Stimulated activated CD8-positive, alpha-beta memory T cell treated with anti-CD3 and anti-CD28 coated beads, Interleukin-2, amount 100 ng/mL, for 1 hour (primary cell): ENCODE results near the gene MGME1.
"Not testable (repeated sequence)": the region's sequence is repeated elsewhere in the genome, so short reads cannot be mapped to it uniquely, and the experiment has no call there.

ENCODE experiments used
- DNase-seq, 2 donors: peaks; one replicate each; pipeline ENCODE4 v3.0.0-alpha.2; 2020; ENCODE audit warnings: low read depth in 2 of 2

Gene MGME1

GRCh38 chr20:17960400-17960885 lies 8.4 kb upstream of the MGME1 start:
- DNase-seq = not testable (repeated sequence)

- DNase-seq = no peak
Observed at GRCh38 chr20:17960927-17961586, 7.8 kb upstream of the MGME1 start.

- no peak for DNase-seq
Observed at GRCh38 chr20:17961587-17961940, 7.3 kb upstream of the MGME1 start.

DNA sequence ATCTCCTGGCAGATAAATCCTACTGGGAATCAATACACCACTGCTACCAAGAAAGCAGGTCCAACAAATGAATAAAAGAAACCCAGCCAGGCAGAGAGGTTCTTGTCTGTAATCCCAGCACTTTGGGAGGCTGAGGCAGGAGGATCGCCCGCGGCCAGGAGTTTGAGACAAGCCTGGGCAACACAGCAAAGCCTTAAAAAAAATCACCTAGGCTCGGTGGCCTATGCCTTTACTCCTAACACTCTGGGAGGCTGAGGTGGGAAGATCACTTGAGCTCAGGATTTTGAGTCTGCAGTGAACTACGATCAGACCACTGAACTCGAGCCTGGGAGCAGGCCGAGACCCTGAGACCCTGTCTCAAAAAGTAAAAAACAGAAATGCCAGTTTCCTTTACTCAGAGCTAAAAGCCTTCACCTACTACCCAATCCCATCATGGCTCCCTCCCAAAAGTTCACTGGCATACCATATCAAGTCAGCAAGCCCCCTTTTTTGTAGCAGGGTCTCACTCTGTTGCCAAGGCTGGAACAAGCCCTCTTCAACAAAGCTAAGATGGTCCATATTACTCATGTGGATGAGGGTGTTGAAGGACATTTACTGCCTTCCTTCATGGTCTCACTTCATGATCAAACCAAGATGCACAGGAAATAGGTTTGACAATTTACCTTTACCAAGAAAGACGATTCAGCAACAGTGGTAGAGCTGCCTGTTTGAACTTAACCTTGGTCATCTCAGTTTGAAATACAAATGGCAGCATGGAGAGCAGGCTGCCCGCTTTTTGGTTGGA lies 5.5 kb upstream of the MGME1 start:
- no peak for DNase-seq

- DNase-seq = no peak
Observed at GRCh38 chr20:17964073-17964472, 4.7 kb upstream of the MGME1 start.

- no peak for DNase-seq
Observed at GRCh38 chr20:17964632-17965031, 4.2 kb upstream of the MGME1 start.

- DNase-seq = no peak
Observed at GRCh38 chr20:17965042-17965697, 3.6 kb upstream of the MGME1 start.

- DNase-seq = no peak
Observed at GRCh38 chr20:17966432-17967310, 2.1 kb upstream of the MGME1 start.

DNA sequence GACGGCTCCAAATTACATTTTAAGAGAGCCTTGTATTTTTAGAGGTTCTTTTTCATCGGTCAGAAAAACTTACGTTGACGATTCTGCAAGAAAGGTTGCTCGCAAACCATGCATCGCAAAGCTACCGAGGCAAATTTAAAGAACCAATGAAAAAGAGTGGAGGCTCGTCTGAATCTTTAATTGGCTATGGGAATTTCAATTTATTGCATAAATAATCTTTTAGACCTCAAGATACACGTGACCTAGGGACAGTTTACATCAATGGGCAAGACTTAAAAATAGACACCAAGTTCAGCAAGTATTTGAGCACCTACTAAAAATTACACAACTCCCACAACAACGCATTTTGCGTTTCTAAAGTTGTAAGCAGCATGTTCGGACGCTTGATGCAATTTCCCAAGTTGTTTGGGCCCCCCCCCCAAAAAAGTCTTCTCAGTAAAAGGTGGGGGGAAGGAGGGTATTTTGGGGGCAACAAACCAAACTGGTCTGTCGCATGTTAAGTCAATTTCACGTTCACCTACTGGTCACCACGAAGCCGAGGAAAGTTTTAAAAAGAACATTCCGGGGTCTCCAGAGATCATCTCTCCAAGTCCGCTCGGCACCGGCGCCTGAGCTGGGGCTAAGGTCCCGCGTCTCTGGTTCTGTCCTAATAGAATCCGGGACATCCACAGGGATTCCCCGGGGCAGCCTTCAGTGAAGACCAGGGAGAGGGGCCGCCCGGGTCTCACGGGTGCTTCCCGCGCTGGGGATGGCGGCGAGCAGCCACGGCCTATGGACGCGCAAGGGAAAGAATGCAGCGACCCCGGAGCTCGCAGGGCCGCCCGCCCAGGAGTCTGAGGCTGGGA lies 1.1 kb upstream of the MGME1 start:
- no peak for DNase-seq

- no peak for DNase-seq
Observed at GRCh38 chr20:17969278-17969883, 563 bp downstream of the MGME1 start.

DNA sequence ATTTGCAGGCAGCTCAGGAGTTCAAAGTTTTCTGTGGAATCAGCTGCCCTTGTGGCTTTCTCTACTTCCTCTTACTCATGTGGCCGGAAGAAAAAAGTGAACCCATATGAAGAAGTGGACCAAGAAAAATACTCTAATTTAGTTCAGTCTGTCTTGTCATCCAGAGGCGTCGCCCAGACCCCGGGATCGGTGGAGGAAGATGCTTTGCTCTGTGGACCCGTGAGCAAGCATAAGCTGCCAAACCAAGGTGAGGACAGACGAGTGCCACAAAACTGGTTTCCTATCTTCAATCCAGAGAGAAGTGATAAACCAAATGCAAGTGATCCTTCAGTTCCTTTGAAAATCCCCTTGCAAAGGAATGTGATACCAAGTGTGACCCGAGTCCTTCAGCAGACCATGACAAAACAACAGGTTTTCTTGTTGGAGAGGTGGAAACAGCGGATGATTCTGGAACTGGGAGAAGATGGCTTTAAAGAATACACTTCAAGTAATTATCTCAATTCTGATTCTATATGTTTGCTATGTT lies 1.1 kb downstream of the MGME1 start:
- DNase-seq = no peak

- no peak for DNase-seq
Observed at GRCh38 chr20:17971300-17972013, 2.6 kb downstream of the MGME1 start.

DNA sequence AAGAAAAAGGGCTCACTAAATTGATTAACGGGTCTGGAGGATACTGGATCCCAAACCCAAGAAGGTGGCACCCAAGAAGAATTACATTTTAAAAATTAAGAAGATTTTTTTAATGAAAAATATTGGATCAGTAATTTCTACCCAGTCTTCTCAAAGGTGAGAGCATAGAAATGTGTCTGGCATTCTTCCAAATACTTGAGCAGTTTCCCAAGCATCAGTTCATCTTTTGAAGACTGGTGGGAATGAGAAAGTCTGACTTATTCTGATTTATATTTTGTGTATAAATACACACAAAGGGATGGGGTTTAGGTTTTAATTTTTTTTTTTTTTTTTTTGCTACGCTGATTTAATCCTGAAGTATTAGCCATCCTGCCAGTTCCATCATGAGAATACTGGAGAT lies 3.3 kb downstream of the MGME1 start:
- DNase-seq = no peak

DNA sequence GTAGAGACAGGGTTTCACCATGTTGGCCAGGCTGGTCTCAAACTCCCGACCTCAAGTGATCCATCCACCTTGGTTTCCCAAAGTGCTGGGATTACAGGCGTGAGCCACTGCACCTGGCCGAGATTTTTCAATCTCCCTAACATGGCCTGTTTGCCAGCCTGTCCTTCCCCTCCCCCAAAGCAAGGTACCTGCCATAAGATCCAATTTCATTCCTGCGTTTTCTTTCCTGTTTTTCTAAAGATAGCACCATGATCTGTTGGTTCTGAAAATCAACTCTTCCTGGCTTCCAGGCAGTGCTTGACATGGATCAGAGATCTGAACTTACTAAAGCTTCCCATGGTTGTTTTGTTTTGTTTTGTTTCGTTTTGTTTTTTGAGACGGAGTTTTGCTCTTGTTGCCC lies 7.5 kb downstream of the MGME1 start:
- no peak for DNase-seq

DNA sequence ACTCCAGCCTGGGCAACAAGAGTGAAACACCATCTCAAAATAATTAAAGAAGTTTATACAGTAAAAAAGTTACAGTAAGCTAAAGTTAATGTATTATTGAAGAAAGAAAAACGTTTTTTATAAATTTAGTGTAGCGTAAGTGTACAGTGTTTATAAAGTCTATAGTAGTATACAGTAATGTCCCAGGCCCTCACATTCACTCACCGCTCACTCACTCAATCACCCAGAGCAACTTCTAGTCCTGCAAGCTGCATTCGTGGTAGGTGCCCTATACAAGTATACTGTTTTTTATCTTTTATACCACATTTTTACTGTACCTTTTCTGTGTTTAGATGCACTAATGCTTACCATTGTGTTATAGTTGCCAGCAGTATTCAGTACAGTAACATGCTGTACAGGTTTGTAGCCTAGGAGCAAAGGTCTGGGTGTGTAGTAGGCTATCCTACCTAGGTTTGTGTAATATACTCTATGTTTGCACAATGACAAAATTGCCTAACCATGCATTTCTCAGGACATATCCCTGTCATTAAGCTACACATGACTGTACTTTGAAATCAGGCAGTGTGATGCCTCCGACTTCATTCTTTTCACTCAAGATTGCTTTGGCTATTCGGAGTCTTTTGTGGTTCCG lies 16.7 kb downstream of the MGME1 start:
- DNase-seq = no peak

- DNase-seq = no peak
Observed at GRCh38 chr20:17987988-17988387, 19.2 kb downstream of the MGME1 start.

- DNase-seq = no peak
Observed at GRCh38 chr20:17990278-17990972, 21.6 kb downstream of the MGME1 start.

DNA sequence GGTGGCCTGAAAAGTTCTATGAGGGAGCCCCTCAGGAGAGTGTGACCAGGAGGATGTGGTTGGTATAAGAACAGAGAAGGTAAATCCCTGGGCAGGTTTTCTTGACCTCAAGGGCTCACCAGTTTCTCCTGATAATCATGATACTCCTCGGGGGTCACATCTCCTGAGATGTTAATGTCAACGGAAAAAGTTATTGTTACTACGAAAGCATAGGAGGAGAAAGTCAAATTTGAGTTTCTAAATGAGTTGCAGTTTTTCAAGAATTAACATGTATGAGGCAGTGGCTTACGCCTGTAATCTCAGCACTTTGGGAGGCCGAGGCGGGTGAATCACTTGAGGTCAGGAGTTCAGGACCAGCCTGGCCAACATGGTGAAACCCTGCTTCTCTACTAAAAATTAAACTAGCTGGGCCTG lies 23.4 kb downstream of the MGME1 start:
- DNase-seq = no peak
